ENCODE data around the gene LRIG1. TPM values are rescaled to one million over a fixed set of nuclear protein-coding genes. Genes with fewer than 3 reads are reported as not detected.

LRIG1 gene
- total RNA-seq, 1 experiment from 2014 or later = 5.3 TPM

DNA sequence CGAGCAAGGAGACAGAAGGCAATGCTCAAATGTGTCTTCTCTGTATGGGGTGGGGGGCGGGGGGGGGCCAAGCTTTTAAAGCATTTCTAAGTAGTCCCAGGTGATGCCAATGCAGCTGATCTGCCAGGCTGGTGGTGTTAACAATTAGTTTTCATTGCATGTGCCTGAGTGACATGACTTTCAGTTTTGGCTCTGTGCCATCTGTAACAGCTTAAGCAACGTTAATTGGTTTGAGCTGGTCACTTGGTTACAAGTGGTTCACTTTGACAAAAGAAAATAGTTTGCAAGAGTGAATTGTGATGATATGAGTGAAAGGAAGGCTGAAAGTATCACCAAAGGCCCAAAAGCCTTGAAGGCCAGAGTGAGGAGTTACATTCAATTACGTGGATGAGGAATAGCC lies 26.4 kb upstream of the LRIG1 start:
- DNase-seq (ENCODE audit: low read depth, low spot score) (no peak), ATAC-seq (no peak)
- CTCF ChIA-PET = no interaction called here
- H3K27ac ChIP-seq (ENCODE audit: low read length) = no peak overlapping the region
- BruUV-seq (replicated peaks) = no TSS peak
- TF ChIP-seq POLR2AphosphoS5 (IDR thresholded peaks at IDR 0.05; ENCODE audit: low read depth, low read length) = no peak
- TF ChIP-seq REST (IDR thresholded peaks at IDR 0.05; ENCODE audit: insufficient read depth in 1 of 2, low read depth in 2 of 2, low read length in 1 of 2) = no peak
- no peak for TF ChIP-seq TCF7L2 (IDR thresholded peaks at IDR 0.05; ENCODE audit: low read depth, low read length)
- no peak for TF ChIP-seq SIN3A (IDR thresholded peaks at IDR 0.05; ENCODE audit: borderline replicate concordance, insufficient read depth, low read depth, low read length)
- intact Hi-C loops (cut with micrococcal nuclease; ENCODE audit: unreplicated experiment) = no loop called here
- no peaks in the 10 kb centered on the region for H3K9me3 ChIP-seq (ENCODE audit: control insufficient read depth, insufficient read depth, low read depth, low read length)
- no peak overlapping the region for H3K4me3 ChIP-seq (ENCODE audit: low read depth in 2 of 2, low read length in 2 of 2)
- no peaks in the 10 kb centered on the region for H3K4me1 ChIP-seq (ENCODE audit: control insufficient read depth, insufficient read depth, low read length)
- H3K36me3 ChIP-seq (ENCODE audit: control insufficient read depth, insufficient read depth, low read length) = no peaks in the 10 kb centered on the region
- POLR2A ChIA-PET = no interaction called here
- in situ Hi-C loops (cut with HindIII; ENCODE audit: low pct_unique_long_range_greater_than_20kb, low sequenced_read_pairs) = no loop called here
- H3K27me3 ChIP-seq (ENCODE audit: control insufficient read depth, insufficient read depth, low read length) = no peaks in the 10 kb centered on the region

GRCh38 chr3:66525771-66526170 lies 24.9 kb upstream of the LRIG1 start:
- Histone ChIP-seq H3K9me3 (ENCODE audit: control insufficient read depth, insufficient read depth, low read depth, low read length) (no peaks in the 10 kb centered on the region), H3K4me1 (ENCODE audit: control insufficient read depth, insufficient read depth, low read length) (no peaks in the 10 kb centered on the region), H3K27me3 (ENCODE audit: control insufficient read depth, insufficient read depth, low read length) (no peaks in the 10 kb centered on the region), H3K27ac (ENCODE audit: low read length) (no peak overlapping the region), H3K36me3 (ENCODE audit: control insufficient read depth, insufficient read depth, low read length) (no peaks in the 10 kb centered on the region), H3K4me3 (ENCODE audit: low read depth in 2 of 2, low read length in 2 of 2) (no peak overlapping the region)
- POLR2A ChIA-PET = no interaction called here
- no peak for ATAC-seq
- CTCF ChIA-PET = no interaction called here
- TF ChIP-seq REST (IDR thresholded peaks at IDR 0.05; ENCODE audit: insufficient read depth in 1 of 2, low read depth in 2 of 2, low read length in 1 of 2) (no peak), SIN3A (IDR thresholded peaks at IDR 0.05; ENCODE audit: borderline replicate concordance, insufficient read depth, low read depth, low read length) (no peak), POLR2AphosphoS5 (IDR thresholded peaks at IDR 0.05; ENCODE audit: low read depth, low read length) (no peak), CTCF (IDR thresholded peaks at IDR 0.05) (no peak), TCF7L2 (IDR thresholded peaks at IDR 0.05; ENCODE audit: low read depth, low read length) (no peak)
- in situ Hi-C loops (cut with HindIII; ENCODE audit: low pct_unique_long_range_greater_than_20kb, low sequenced_read_pairs) = no loop called here
- BruUV-seq (replicated peaks) = no TSS peak
- DNase-seq (ENCODE audit: low read depth, low spot score) = no peak
- intact Hi-C loops (cut with micrococcal nuclease; ENCODE audit: unreplicated experiment) = no loop called here

All from Panc1 (cell line).